WTC11 (cell line): ENCODE results near the gene SH2D3C. TPM values are rescaled to one million over a fixed set of nuclear protein-coding genes. Genes with fewer than 3 reads are reported as not detected.
"Not testable (repeated sequence)": the region's sequence is repeated elsewhere in the genome, so short reads cannot be mapped to it uniquely, and the experiment has no call there.

Experiments used
- ATAC-seq: fragments of 200-7000 bp; cut with Tn5 transposase; 2 replicates; pipeline ENCODE4 v1.10.0; 2021; ENCODE audit warnings: mild to moderate bottlenecking, moderate library complexity
- CTCF ChIA-PET: fragments of 300-600 bp; sonication (Branson Sonifier 250); formaldehyde crosslinking; loops from one replicate; lab custom pipeline; 2021; ENCODE audit warnings: antibody characterized with exemption; lab: Charles Lee
- POLR2A ChIA-PET: fragments of 350-600 bp; sonication (Branson Sonifier 250); formaldehyde crosslinking; loops from one replicate; lab custom pipeline; 2021; ENCODE audit warnings: antibody characterized with exemption; lab: Charles Lee
- DNase-seq: peaks from one replicate; pipeline ENCODE4 v3.0.0; 2021; ENCODE audit warnings: low spot score
- H3K27ac Mint-ChIP-seq: 2 replicates; pipeline ENCODE4 v1.8.0; 2021; ENCODE audit warnings: mixed read lengths
- H3K27me3 Mint-ChIP-seq: 2 replicates; pipeline ENCODE4 v1.8.0; 2021; ENCODE audit warnings: low read depth, mild to moderate bottlenecking, moderate library complexity, mixed read lengths
- H3K36me3 Mint-ChIP-seq: 2 replicates; pipeline ENCODE4 v1.8.0; 2021; ENCODE audit warnings: mixed read lengths
- H3K4me1 Mint-ChIP-seq: 2 replicates; pipeline ENCODE4 v1.8.0; 2022; ENCODE audit warnings: mixed read lengths
- H3K4me3 Mint-ChIP-seq: 2 replicates; pipeline ENCODE4 v1.8.0; 2021; ENCODE audit warnings: mild to moderate bottlenecking, moderate library complexity, mixed read lengths
- H3K9me3 Mint-ChIP-seq: 2 replicates; pipeline ENCODE4 v1.8.0; 2021; ENCODE audit warnings: mixed read lengths
- CREM ChIP-seq: sonication (generic); formaldehyde crosslinking; IDR thresholded peaks from 2 replicates; pipeline ENCODE4 v1.8.1; 2022; ENCODE audit warnings: mild to moderate bottlenecking, missing genetic modification reagents, moderate library complexity
- EMX1 ChIP-seq: fragments of 250-450 bp; sonication (Bioruptor Pico); IDR thresholded peaks from 2 replicates; pipeline ENCODE4 v1.8.0; 2021; ENCODE audit warnings: mild to moderate bottlenecking
- GABPB1 ChIP-seq: sonication (generic); formaldehyde crosslinking; IDR thresholded peaks from 2 replicates; pipeline ENCODE4 v1.8.1; 2023; ENCODE audit warnings: mild to moderate bottlenecking, missing genetic modification reagents
- HMGXB4 ChIP-seq: sonication (generic); formaldehyde crosslinking; IDR thresholded peaks from 2 replicates; pipeline ENCODE4 v1.8.1; 2023; ENCODE audit warnings: mild to moderate bottlenecking, moderate library complexity, missing genetic modification reagents
- MYBL2 ChIP-seq: sonication (generic); formaldehyde crosslinking; IDR thresholded peaks from 2 replicates; pipeline ENCODE4 v1.8.1; 2023; ENCODE audit warnings: mild to moderate bottlenecking, moderate library complexity, missing genetic modification reagents
- NFYB ChIP-seq: sonication (generic); formaldehyde crosslinking; conservative IDR thresholded peaks from 2 replicates; pipeline ENCODE4 v1.8.0; 2022; ENCODE audit warnings: low read depth, missing genetic modification reagents
- ZNF281 ChIP-seq: sonication (generic); formaldehyde crosslinking; IDR thresholded peaks from 2 replicates; pipeline ENCODE4 v1.8.0; 2023; ENCODE audit warnings: mild to moderate bottlenecking, missing genetic modification reagents
- ZNF423 ChIP-seq: fragments of 250-450 bp; sonication (Bioruptor Pico); IDR thresholded peaks from 2 replicates; pipeline ENCODE4 v2.1.2; 2022; ENCODE audit warnings: mild to moderate bottlenecking, moderate library complexity
- total RNA-seq: library from RNA; stranded (reverse); gene quantifications from 3 replicates; pipeline ENCODE4 v1.2.3, GENCODE V29; 2021
- TF ChIP-seq, protein P1 (sequence below): sonication (generic); formaldehyde crosslinking; IDR thresholded peaks from 2 replicates; pipeline ENCODE4 v1.8.0; 2022; ENCODE audit warnings: missing genetic modification reagents

The SH2D3C gene
- total RNA-seq, 1 experiment from 2014 or later: 5.4 TPM

- Mint-ChIP-seq H3K9me3 (no peaks in the 10 kb centered on the region), H3K27me3 (no peaks in the 10 kb centered on the region), H3K4me1 (peaks cover 28% of the 10 kb centered on the region), H3K4me3 (no peak overlapping the region)
- ATAC-seq (peak; percentile 3; the same call in 1 of the 2 replicates), DNase-seq (peak; percentile 51)
- ChIA-PET CTCF (interaction anchor here (0.7 to 2.9 kb wide), 8 partner anchors 12 to 86 kb away, joined by 3 to 38 read pairs (median 10); partner anchors contain the start of genes ENG and TOR2A), POLR2A (interaction anchor here (0.9 kb wide), 1 partner anchor 11 kb away, joined by 3 read pairs; no protein-coding TSS in a partner anchor)
- TF ChIP-seq NFYB (CRISPR knock-in tag) (no peak), EMX1 (CRISPR knock-in tag) (no peak), CREM (CRISPR knock-in tag) (no peak)
- TF ChIP-seq, protein P1, sequence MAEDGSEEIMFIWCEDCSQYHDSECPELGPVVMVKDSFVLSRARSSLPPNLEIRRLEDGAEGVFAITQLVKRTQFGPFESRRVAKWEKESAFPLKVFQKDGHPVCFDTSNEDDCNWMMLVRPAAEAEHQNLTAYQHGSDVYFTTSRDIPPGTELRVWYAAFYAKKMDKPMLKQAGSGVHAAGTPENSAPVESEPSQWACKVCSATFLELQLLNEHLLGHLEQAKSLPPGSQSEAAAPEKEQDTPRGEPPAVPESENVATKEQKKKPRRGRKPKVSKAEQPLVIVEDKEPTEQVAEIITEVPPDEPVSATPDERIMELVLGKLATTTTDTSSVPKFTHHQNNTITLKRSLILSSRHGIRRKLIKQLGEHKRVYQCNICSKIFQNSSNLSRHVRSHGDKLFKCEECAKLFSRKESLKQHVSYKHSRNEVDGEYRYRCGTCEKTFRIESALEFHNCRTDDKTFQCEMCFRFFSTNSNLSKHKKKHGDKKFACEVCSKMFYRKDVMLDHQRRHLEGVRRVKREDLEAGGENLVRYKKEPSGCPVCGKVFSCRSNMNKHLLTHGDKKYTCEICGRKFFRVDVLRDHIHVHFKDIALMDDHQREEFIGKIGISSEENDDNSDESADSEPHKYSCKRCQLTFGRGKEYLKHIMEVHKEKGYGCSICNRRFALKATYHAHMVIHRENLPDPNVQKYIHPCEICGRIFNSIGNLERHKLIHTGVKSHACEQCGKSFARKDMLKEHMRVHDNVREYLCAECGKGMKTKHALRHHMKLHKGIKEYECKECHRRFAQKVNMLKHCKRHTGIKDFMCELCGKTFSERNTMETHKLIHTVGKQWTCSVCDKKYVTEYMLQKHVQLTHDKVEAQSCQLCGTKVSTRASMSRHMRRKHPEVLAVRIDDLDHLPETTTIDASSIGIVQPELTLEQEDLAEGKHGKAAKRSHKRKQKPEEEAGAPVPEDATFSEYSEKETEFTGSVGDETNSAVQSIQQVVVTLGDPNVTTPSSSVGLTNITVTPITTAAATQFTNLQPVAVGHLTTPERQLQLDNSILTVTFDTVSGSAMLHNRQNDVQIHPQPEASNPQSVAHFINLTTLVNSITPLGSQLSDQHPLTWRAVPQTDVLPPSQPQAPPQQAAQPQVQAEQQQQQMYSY: no peak
- TF ChIP-seq, all 79 proteins: peak for 0
- peaks cover 18% of the 10 kb centered on the region for H3K36me3 Mint-ChIP-seq
- H3K27ac Mint-ChIP-seq: no peak overlapping the region; the same call in 1 of the 2 replicates
Observed at GRCh38 chr9:127783111-127784008, 4.9 kb upstream of the SH2D3C start.

DNA sequence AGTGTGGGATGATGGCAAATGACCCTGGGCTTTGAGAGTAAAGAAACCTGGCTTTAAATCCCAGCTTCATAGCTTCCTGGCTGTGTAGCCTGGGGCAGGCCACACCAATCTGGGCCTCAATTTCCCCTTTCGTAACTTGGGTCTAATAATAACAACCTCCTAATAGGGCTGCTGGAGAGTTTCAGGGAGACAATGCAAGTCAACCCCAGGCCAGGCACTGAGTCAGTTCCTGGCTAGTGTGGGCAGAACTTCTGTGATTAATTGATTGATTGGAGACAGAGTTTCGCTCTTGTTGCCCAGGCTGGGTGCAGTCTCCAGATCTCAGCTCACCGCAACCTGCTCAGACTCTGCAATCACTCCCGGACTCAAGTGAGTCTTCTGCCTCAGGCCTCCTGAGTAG is 3.3 kb upstream of the SH2D3C start:
- DNase-seq: no peak
- H3K27ac Mint-ChIP-seq: no peak overlapping the region
- H3K36me3 Mint-ChIP-seq: peaks cover 4% of the 10 kb centered on the region
- H3K4me3 Mint-ChIP-seq: no peak overlapping the region
- H3K9me3 Mint-ChIP-seq: no peaks in the 10 kb centered on the region
- CTCF ChIA-PET: interaction anchor here (1.4 to 1.5 kb wide), 2 partner anchors 11 to 18 kb away, joined by 3 to 5 read pairs; no protein-coding TSS in a partner anchor
- no peak for ATAC-seq
- POLR2A ChIA-PET: no interaction called here
- no peak for TF ChIP-seq MYBL2
- no peak for TF ChIP-seq ZNF281 (CRISPR knock-in tag)
- H3K27me3 Mint-ChIP-seq: no peaks in the 10 kb centered on the region
- H3K4me1 Mint-ChIP-seq: peaks cover 19% of the 10 kb centered on the region

DNA sequence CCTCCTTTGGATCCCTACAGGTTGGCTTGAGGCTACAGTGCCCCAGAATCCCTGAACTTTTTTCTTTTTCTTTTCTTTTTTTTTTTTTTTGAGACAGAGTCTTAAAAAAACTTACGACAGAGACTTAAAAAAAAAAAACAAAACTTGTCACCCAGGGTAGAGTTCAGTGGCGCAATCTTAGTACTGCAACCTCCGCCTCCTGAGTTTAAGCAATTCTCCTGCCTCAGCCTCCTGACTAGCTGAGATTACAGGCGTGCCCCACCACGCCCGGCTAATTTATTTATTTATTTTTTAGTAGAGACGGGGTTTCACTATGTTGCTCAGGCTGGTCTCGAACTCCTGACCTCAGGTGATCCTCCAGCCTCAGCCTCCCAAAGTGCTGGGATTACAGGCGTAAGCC is 2.4 kb upstream of the SH2D3C start:
- not testable (repeated sequence) for ATAC-seq, DNase-seq, H3K4me3 Mint-ChIP-seq, H3K27me3 Mint-ChIP-seq, H3K36me3 Mint-ChIP-seq, H3K27ac Mint-ChIP-seq, H3K9me3 Mint-ChIP-seq
- peaks cover 23% of the 10 kb centered on the region for H3K4me1 Mint-ChIP-seq
- ChIA-PET CTCF (interaction anchor here (0.7 to 2.9 kb wide), 7 partner anchors 10 to 168 kb away, joined by 3 to 26 read pairs (median 3); partner anchors contain the start of gene TOR2A), POLR2A (interaction anchor here (0.7 to 1.2 kb wide), 2 partner anchors 10 to 909 kb away, joined by 4 read pairs; no protein-coding TSS in a partner anchor)

- CTCF ChIA-PET: interaction anchor here (0.7 to 2.9 kb wide), 10 partner anchors 9 to 172 kb away, joined by 3 to 26 read pairs (median 3); partner anchors contain the start of gene TOR2A
- Mint-ChIP-seq H3K27me3 (no peaks in the 10 kb centered on the region), H3K4me3 (no peak overlapping the region)
Observed at GRCh38 chr9:127780126-127780885, 1.8 kb upstream of the SH2D3C start.

More at GRCh38 chr9:127780126-127780885, 1.8 kb upstream of the SH2D3C start:
- peak; percentile 64 for TF ChIP-seq ZNF423 (CRISPR knock-in tag)
- TF ChIP-seq GABPB1 (CRISPR knock-in tag): no peak
- peak; percentile 52; the same call in 1 of the 2 replicates for TF ChIP-seq HMGXB4
- Mint-ChIP-seq H3K27ac (no peak overlapping the region), H3K36me3 (no peaks in the 10 kb centered on the region), H3K4me1 (peaks cover 23% of the 10 kb centered on the region), H3K9me3 (no peaks in the 10 kb centered on the region)
- DNase-seq (no peak), ATAC-seq (no peak)
- POLR2A ChIA-PET: interaction anchor here (0.7 to 1.2 kb wide), 3 partner anchors 9 to 910 kb away, joined by 4 to 7 read pairs (median 4); no protein-coding TSS in a partner anchor
